ENCODE data around the gene CTSD. TPM values are rescaled to one million over a fixed set of nuclear protein-coding genes. Genes with fewer than 3 reads are reported as not detected.

The CTSD gene
- polyA plus RNA-seq, 1 experiment = 77.8 TPM

- POLR2A ChIA-PET = no interaction called here
- no peak overlapping the region for H3K4me3 ChIP-seq (ENCODE audit: low read depth, low read length)
- no peak for TF ChIP-seq CTCF (IDR thresholded peaks at IDR 0.05; ENCODE audit: low read depth, low read length)
- H3K9me3 ChIP-seq (ENCODE audit: control insufficient read depth, insufficient read depth, low read length) = peaks cover 10% of the 10 kb centered on the region
- CTCF ChIA-PET = interaction anchor here (0.6 kb wide), 1 partner anchor 39 kb away, joined by 4 read pairs; no protein-coding TSS in a partner anchor
- H3K27me3 ChIP-seq (ENCODE audit: control insufficient read depth, insufficient read depth, low read length) = peaks cover 18% of the 10 kb centered on the region
- H3K27ac ChIP-seq (ENCODE audit: low read depth, low read length) = no peak overlapping the region
- DNase-seq (ENCODE audit: low read depth, low spot score) = no peak
These were observed 31.2 kb downstream of the CTSD start for GRCh38 chr11:1732418-1733008.

GRCh38 chr11:1731451-1732059 is 32.2 kb downstream of the CTSD start:
- ChIA-PET POLR2A (no interaction called here), CTCF (no interaction called here)
- no peak overlapping the region for H3K27ac ChIP-seq (ENCODE audit: low read depth, low read length)
- H3K27me3 ChIP-seq (ENCODE audit: control insufficient read depth, insufficient read depth, low read length) = peaks cover 22% of the 10 kb centered on the region
- peaks cover 5% of the 10 kb centered on the region for H3K9me3 ChIP-seq (ENCODE audit: control insufficient read depth, insufficient read depth, low read length)
- no peak overlapping the region for H3K4me3 ChIP-seq (ENCODE audit: low read depth, low read length)
- no peak for DNase-seq (ENCODE audit: low read depth, low spot score)
- no peak for TF ChIP-seq CTCF (IDR thresholded peaks at IDR 0.05; ENCODE audit: low read depth, low read length)

- Histone ChIP-seq H3K27ac (ENCODE audit: low read depth, low read length) (no peak overlapping the region), H3K27me3 (ENCODE audit: control insufficient read depth, insufficient read depth, low read length) (peaks cover 21% of the 10 kb centered on the region), H3K4me3 (ENCODE audit: low read depth, low read length) (no peak overlapping the region), H3K9me3 (ENCODE audit: control insufficient read depth, insufficient read depth, low read length) (no peaks in the 10 kb centered on the region; the same call in 1 of the 2 replicates)
- DNase-seq (ENCODE audit: low read depth, low spot score) = no peak
- CTCF ChIA-PET = interaction anchor here (1.2 kb wide), 1 partner anchor 103 kb away, joined by 3 read pairs; no protein-coding TSS in a partner anchor
- POLR2A ChIA-PET = no interaction called here
- TF ChIP-seq CTCF (IDR thresholded peaks at IDR 0.05; ENCODE audit: low read depth, low read length) = no peak
These were observed 33.6 kb downstream of the CTSD start for GRCh38 chr11:1730059-1730629.

- TF ChIP-seq CTCF (IDR thresholded peaks at IDR 0.05; ENCODE audit: low read depth, low read length) = no peak
- H3K9me3 ChIP-seq (ENCODE audit: control insufficient read depth, insufficient read depth, low read length) = no peaks in the 10 kb centered on the region; the same call in 1 of the 2 replicates
- H3K4me3 ChIP-seq (ENCODE audit: low read depth, low read length) = no peak overlapping the region
- DNase-seq (ENCODE audit: low read depth, low spot score) = no peak
- ChIA-PET CTCF (interaction anchor here (1.2 kb wide), 1 partner anchor 103 kb away, joined by 3 read pairs; no protein-coding TSS in a partner anchor), POLR2A (no interaction called here)
- H3K27me3 ChIP-seq (ENCODE audit: control insufficient read depth, insufficient read depth, low read length) = peaks cover 23% of the 10 kb centered on the region
- no peak overlapping the region for H3K27ac ChIP-seq (ENCODE audit: low read depth, low read length)
These were observed 34.1 kb downstream of the CTSD start for GRCh38 chr11:1729692-1730011.

All from AG04450 (cell line).